Keratinocyte (primary cell): ENCODE data around the gene EXD3. TPM values are rescaled to one million over a fixed set of nuclear protein-coding genes. Genes with fewer than 3 reads are reported as not detected.

ENCODE experiments used
- DNase-seq: peaks from one replicate; pipeline ENCODE4 v3.0.0-alpha.2; 2011; ENCODE audit warnings: low read depth, missing footprints, low spot score
- FAIRE-seq: peaks from 2 replicates; lab custom pipeline; 2011; peaks lifted over from hg19 to GRCh38; lab: Jason Lieb, UNC
- H2AFZ ChIP-seq: 2 replicates; pipeline ENCODE4 v1.6.0; 2012; ENCODE audit warnings: low read length, control low read depth, inconsistent platforms; ENCODE audit not compliant: control insufficient read depth
- H3K27ac ChIP-seq: 2 replicates; pipeline ENCODE4 v1.5.1; 2011; ENCODE audit warnings: low read length; ENCODE audit not compliant: control insufficient read depth, insufficient read depth
- H3K27me3 ChIP-seq: 3 replicates; pipeline ENCODE4 v1.6.0; 2011; ENCODE audit warnings: low read length; ENCODE audit not compliant: control insufficient read depth, insufficient read depth; ENCODE audit errors: extremely low read depth
- H3K36me3 ChIP-seq, 2 experiments: 2 replicates in 1 of 2; 3 replicates in 1 of 2; pipeline ENCODE4 v1.5.1; 2011; ENCODE audit warnings: low read length in 2 of 2, mild to moderate bottlenecking in 1 of 2; ENCODE audit not compliant: control insufficient read depth in 2 of 2, insufficient read depth in 2 of 2; ENCODE audit errors: extremely low read depth in 1 of 2
- H3K4me1 ChIP-seq: 3 replicates; pipeline ENCODE4 v1.5.1; 2011; ENCODE audit warnings: low read length; ENCODE audit not compliant: control insufficient read depth, insufficient read depth; ENCODE audit errors: extremely low read depth
- H3K4me2 ChIP-seq: 3 replicates; pipeline ENCODE4 v1.6.0; 2011; ENCODE audit warnings: low read depth, low read length; ENCODE audit not compliant: control insufficient read depth, insufficient read depth; ENCODE audit errors: extremely low read depth
- H3K4me3 ChIP-seq, 3 experiments: fragments of 200-600 bp in 1 of 3; sonication (generic) in 1 of 3; 2 replicates in 2 of 3; 3 replicates in 1 of 3; pipeline ENCODE4 v1.5.1; 2011 to 2016; ENCODE audit warnings: low read length in 3 of 3, mild to moderate bottlenecking in 3 of 3, control low read depth in 2 of 3, inconsistent platforms in 1 of 3, low read depth in 1 of 3, mixed read lengths in 1 of 3, mixed run types in 1 of 3, moderate library complexity in 1 of 3; ENCODE audit not compliant: control insufficient read depth in 2 of 3, insufficient read depth in 2 of 3; ENCODE audit errors: extremely low read depth in 1 of 3
- H3K79me2 ChIP-seq: 2 replicates; pipeline ENCODE4 v1.6.0; 2012; ENCODE audit warnings: low read length; ENCODE audit not compliant: control insufficient read depth, insufficient read depth
- H3K9ac ChIP-seq: 3 replicates; pipeline ENCODE4 v1.6.0; 2011; ENCODE audit warnings: low read length; ENCODE audit not compliant: control insufficient read depth, insufficient read depth; ENCODE audit errors: extremely low read depth
- H3K9me1 ChIP-seq: 3 replicates; pipeline ENCODE4 v1.6.0; 2011; ENCODE audit warnings: low read length; ENCODE audit not compliant: control insufficient read depth, insufficient read depth; ENCODE audit errors: extremely low read depth
- H3K9me3 ChIP-seq: 2 replicates; pipeline ENCODE4 v1.5.1; 2012; ENCODE audit warnings: low read depth, low read length; ENCODE audit not compliant: control insufficient read depth
- H4K20me1 ChIP-seq: 3 replicates; pipeline ENCODE4 v1.6.0; 2011; ENCODE audit warnings: low read length; ENCODE audit not compliant: control insufficient read depth, insufficient read depth; ENCODE audit errors: extremely low read depth
- EZH2 ChIP-seq: IDR thresholded peaks from one replicate; pipeline ENCODE4 v1.6.1; 2012; ENCODE audit warnings: inconsistent platforms, mild to moderate bottlenecking, low read length, moderate library complexity
- dilution Hi-C: fragments of 300-500 bp; cut with MboI; formaldehyde crosslinking; loops from one replicate; pipeline ENCODE4 v1.7.0; 2020; ENCODE audit warnings: low sequenced_read_pairs; ENCODE audit not compliant: extremely low pct_ligation_motif_present
- polyA plus RNA-seq, 5 experiments: library from polyadenylated mRNA; depleted of rRNA in 3 of 5; stranded (reverse) in 3 of 5; stranded (forward) in 1 of 5; unstranded in 1 of 5; fragments of >200 nt; gene quantifications; 1 replicate in 1 of 5; 2 replicates in 3 of 5; 3 replicates in 1 of 5; pipeline versions ENCODE4 v1.2.1 to v1.2.3, GENCODE V29; 2011 to 2012; ENCODE audit warnings: missing spikeins in 2 of 5, low read depth in 1 of 5, low replicate concordance in 1 of 5
- TF ChIP-seq, protein P1 (sequence below), 3 experiments: IDR thresholded peaks in 1 of 3; conservative IDR thresholded peaks in 1 of 3; optimal IDR thresholded peaks in 1 of 3; 2 replicates in 2 of 3; 3 replicates in 1 of 3; pipeline versions ENCODE3 to v1.5.1; 2011; ENCODE audit warnings: low read length in 3 of 3, mild to moderate bottlenecking in 3 of 3, moderate library complexity in 2 of 3, control low read depth in 1 of 3, inconsistent platforms in 1 of 3; ENCODE audit not compliant: insufficient read depth in 2 of 3; ENCODE audit errors: extremely low read depth in 1 of 3

Gene EXD3
- polyA plus RNA-seq, 1 donor (not counting 4 experiments of a cell fraction or from before 2014, with no cell fraction given) = 1.5 TPM

DNA sequence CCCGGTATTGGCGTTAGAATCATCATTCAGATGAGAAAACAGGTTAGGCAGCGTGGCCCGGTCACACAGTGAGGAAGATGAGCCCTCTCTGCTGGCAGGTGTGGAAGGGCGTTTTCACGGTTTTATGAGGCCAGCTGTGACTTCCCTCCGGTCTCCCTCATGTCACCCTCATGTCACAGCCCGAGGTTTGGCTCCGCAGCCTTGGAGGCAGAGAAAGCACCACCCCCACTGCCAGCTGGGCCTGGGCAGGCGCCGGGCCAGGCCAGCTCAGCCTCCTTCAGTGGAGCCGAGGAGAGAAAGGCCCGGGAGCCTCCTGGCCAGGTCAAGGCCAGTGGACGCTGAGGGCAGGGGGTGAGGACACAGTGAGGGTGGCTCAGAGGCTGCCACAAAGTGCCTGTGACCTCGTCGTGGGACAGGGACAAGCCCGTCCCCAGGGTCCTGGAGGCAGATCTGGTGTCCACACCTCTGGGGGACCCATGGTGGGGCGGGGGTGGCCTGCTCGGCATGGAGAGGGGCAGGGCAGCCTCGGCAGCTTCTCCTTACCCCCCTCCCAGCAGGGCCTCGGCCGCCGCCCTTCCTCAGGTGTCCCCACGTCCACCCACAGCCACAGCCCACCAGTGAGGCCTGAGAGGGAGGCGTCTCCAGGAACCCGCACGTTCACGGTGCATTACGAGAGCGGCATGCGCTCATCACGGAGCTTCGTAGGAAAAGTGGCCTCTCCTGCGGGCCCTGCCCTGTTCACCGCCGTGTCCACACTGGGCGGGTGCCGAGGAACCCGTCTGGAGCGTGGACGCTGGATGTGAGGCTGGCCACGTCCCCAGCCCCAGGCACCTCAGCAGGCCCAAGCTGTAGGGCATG lies 32.2 kb downstream of the EXD3 start:
- H3K36me3 ChIP-seq = no peaks in the 10 kb centered on the region
- no peak overlapping the region for H3K9ac ChIP-seq
- no peaks in the 10 kb centered on the region for H3K79me2 ChIP-seq
- H3K27me3 ChIP-seq = no peaks in the 10 kb centered on the region
- dilution Hi-C loops = no loop called here
- no peak overlapping the region for H3K27ac ChIP-seq
- no peaks in the 10 kb centered on the region for H3K9me3 ChIP-seq
- no peak overlapping the region for H3K4me3 ChIP-seq
- DNase-seq (no peak), FAIRE-seq (no peak)
- H3K4me2 ChIP-seq = no peak overlapping the region
- H4K20me1 ChIP-seq = no peaks in the 10 kb centered on the region
- H3K9me1 ChIP-seq = no peaks in the 10 kb centered on the region
- no peaks in the 10 kb centered on the region for H3K4me1 ChIP-seq
- TF ChIP-seq, protein P1, sequence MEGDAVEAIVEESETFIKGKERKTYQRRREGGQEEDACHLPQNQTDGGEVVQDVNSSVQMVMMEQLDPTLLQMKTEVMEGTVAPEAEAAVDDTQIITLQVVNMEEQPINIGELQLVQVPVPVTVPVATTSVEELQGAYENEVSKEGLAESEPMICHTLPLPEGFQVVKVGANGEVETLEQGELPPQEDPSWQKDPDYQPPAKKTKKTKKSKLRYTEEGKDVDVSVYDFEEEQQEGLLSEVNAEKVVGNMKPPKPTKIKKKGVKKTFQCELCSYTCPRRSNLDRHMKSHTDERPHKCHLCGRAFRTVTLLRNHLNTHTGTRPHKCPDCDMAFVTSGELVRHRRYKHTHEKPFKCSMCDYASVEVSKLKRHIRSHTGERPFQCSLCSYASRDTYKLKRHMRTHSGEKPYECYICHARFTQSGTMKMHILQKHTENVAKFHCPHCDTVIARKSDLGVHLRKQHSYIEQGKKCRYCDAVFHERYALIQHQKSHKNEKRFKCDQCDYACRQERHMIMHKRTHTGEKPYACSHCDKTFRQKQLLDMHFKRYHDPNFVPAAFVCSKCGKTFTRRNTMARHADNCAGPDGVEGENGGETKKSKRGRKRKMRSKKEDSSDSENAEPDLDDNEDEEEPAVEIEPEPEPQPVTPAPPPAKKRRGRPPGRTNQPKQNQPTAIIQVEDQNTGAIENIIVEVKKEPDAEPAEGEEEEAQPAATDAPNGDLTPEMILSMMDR (optimal IDR thresholded peaks at IDR 0.05 in 1 of 3, IDR thresholded peaks at IDR 0.05 in 1 of 3, conservative IDR thresholded peaks at IDR 0.05 in 1 of 3; ENCODE audit: extremely low read depth in 1 of 3, insufficient read depth in 2 of 3, low read length in 3 of 3) = no peak
- no peak for TF ChIP-seq EZH2
- no peak overlapping the region for H2AFZ ChIP-seq

- TF ChIP-seq, protein P1 (optimal IDR thresholded peaks at IDR 0.05 in 1 of 3, IDR thresholded peaks at IDR 0.05 in 1 of 3, conservative IDR thresholded peaks at IDR 0.05 in 1 of 3; ENCODE audit: extremely low read depth in 1 of 3, insufficient read depth in 2 of 3, low read length in 3 of 3) = no peak
- no peak for TF ChIP-seq EZH2
- Histone ChIP-seq H3K9me1 (no peaks in the 10 kb centered on the region), H4K20me1 (no peaks in the 10 kb centered on the region), H3K4me1 (no peaks in the 10 kb centered on the region), H3K9ac (no peak overlapping the region), H3K4me2 (no peak overlapping the region), H3K4me3 (no peak overlapping the region), H3K36me3 (no peaks in the 10 kb centered on the region), H3K9me3 (no peaks in the 10 kb centered on the region), H3K79me2 (no peaks in the 10 kb centered on the region), H3K27ac (no peak overlapping the region), H2AFZ (no peak overlapping the region), H3K27me3 (no peaks in the 10 kb centered on the region)
- FAIRE-seq = no peak
- dilution Hi-C loops = no loop called here
- no peak for DNase-seq
Measured at GRCh38 chr9:137389428-137389746, 33.6 kb downstream of the EXD3 start.
